Upper lobe of left lung (tissue), 6 donors: ENCODE measurements around the gene KCNT1. TPM values are rescaled to one million over a fixed set of nuclear protein-coding genes. Genes with fewer than 3 reads are reported as not detected.

ENCODE experiments used
- ATAC-seq, 2 donors: fragments of 200-7000 bp; cut with Tn5 transposase; one replicate each; pipeline ENCODE4 v1.9.1; 2022; ENCODE audit warnings: mild to moderate bottlenecking in 2 of 2, moderate library complexity in 2 of 2; ENCODE audit not compliant: low FRiP score in 2 of 2
- DNase-seq, 2 donors: peaks; one replicate each; pipeline ENCODE4 v3.0.0-alpha.2; 2019 to 2020
- H3K27ac ChIP-seq, 4 donors: fragments of 200-600 bp; sonication (generic); one replicate each; pipeline ENCODE4 v1.5.1; 2016 to 2019
- H3K27me3 ChIP-seq, 4 donors: fragments of 200-600 bp; sonication (generic); one replicate each; pipeline ENCODE4 v1.5.1; 2017 to 2019
- H3K36me3 ChIP-seq, 4 donors: fragments of 200-600 bp; sonication (generic); one replicate each; pipeline ENCODE4 v1.5.1; 2016 to 2019
- H3K4me1 ChIP-seq, 4 donors: fragments of 200-600 bp; sonication (generic); one replicate each; pipeline ENCODE4 v1.5.1; 2018 to 2019
- H3K4me3 ChIP-seq, 4 donors: fragments of 200-600 bp; sonication (generic); one replicate each; pipeline ENCODE4 v1.5.1; 2017 to 2019; ENCODE audit warnings: mild to moderate bottlenecking in 2 of 4, moderate library complexity in 1 of 4
- H3K9me3 ChIP-seq, 4 donors: fragments of 200-600 bp; sonication (generic); one replicate each; pipeline ENCODE4 v1.5.1; 2018 to 2019
- EP300 ChIP-seq, 4 donors: sonication (generic); formaldehyde crosslinking; IDR thresholded peaks; one replicate each; pipeline ENCODE4 v1.5.1; 2017; ENCODE audit warnings: antibody characterized with exemption in 4 of 4, control low read depth in 2 of 4
- POLR2A ChIP-seq, 4 donors: fragments of 450-650 bp; IDR thresholded peaks; one replicate each; pipeline ENCODE4 v1.5.1; 2016 to 2017; ENCODE audit warnings: antibody characterized with exemption in 4 of 4, mild to moderate bottlenecking in 2 of 4
- POLR2AphosphoS5 ChIP-seq, 2 donors: sonication (generic); formaldehyde crosslinking; IDR thresholded peaks; one replicate each; pipeline ENCODE4 v1.5.1; 2017; ENCODE audit warnings: antibody characterized with exemption in 2 of 2
- WGBS, 2 donors: methylation state at CpG; one replicate each; pipeline ENCODE4 v1.1.5; 2017 to 2018; 5-methylcytosine and 5-hydroxymethylcytosine counted together
- total RNA-seq, 6 donors: library from RNA; depleted of rRNA in 4 of 6; stranded (reverse); fragments of >200 nt in 4 of 6; gene quantifications; one replicate each; pipeline versions ENCODE4 v1.1.0 to v1.2.1, GENCODE V29; 2016 to 2021
- TF ChIP-seq, protein P1 (sequence below), 6 experiments: fragments of 450-650 bp in 4 of 6; fragments of 200-600 bp in 2 of 6; sonication (generic) in 2 of 6; IDR thresholded peaks; one replicate each; pipeline ENCODE4 v1.5.1; 2016 to 2019; ENCODE audit warnings: antibody characterized with exemption in 6 of 6
- donor health status: DM: no; HTN: no; CAD: no; lungs with moderate emphysema.
- donor health status: DM: no; HTN: yes; CAD: no; lungs with severe emphysema.

Gene KCNT1
- total RNA-seq, 6 donors from 2014 or later = 0.11 to 1.0 (median 0.31) TPM; not detected in 2

- no peaks in the 10 kb centered on the region for H3K27me3 ChIP-seq
- H3K9me3 ChIP-seq = no peaks in the 10 kb centered on the region
- ATAC-seq = no peak
- H3K36me3 ChIP-seq = no peaks in the 10 kb centered on the region
- no peaks in the 10 kb centered on the region for H3K4me1 ChIP-seq
- no peak for TF ChIP-seq EP300 (IDR thresholded peaks at IDR 0.05)
- no peak for TF ChIP-seq POLR2AphosphoS5 (IDR thresholded peaks at IDR 0.05)
- no peak for TF ChIP-seq POLR2A (IDR thresholded peaks at IDR 0.05)
- TF ChIP-seq, protein P1, sequence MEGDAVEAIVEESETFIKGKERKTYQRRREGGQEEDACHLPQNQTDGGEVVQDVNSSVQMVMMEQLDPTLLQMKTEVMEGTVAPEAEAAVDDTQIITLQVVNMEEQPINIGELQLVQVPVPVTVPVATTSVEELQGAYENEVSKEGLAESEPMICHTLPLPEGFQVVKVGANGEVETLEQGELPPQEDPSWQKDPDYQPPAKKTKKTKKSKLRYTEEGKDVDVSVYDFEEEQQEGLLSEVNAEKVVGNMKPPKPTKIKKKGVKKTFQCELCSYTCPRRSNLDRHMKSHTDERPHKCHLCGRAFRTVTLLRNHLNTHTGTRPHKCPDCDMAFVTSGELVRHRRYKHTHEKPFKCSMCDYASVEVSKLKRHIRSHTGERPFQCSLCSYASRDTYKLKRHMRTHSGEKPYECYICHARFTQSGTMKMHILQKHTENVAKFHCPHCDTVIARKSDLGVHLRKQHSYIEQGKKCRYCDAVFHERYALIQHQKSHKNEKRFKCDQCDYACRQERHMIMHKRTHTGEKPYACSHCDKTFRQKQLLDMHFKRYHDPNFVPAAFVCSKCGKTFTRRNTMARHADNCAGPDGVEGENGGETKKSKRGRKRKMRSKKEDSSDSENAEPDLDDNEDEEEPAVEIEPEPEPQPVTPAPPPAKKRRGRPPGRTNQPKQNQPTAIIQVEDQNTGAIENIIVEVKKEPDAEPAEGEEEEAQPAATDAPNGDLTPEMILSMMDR (IDR thresholded peaks at IDR 0.05) = no peak
- 72% methylated on average over 17 of the region's 17 CpGs; no CpG with 5 or more reads in 1 of the 2 donors for WGBS, 2 donors
- H3K27ac ChIP-seq = no peak overlapping the region
- H3K4me3 ChIP-seq = no peak overlapping the region
- DNase-seq = peak in 1 of 2 donors; percentile 63
Observed at GRCh38 chr9:135684691-135685090, 17.3 kb upstream of the KCNT1 start.

GRCh38 chr9:135687216-135687615 lies 14.8 kb upstream of the KCNT1 start:
- DNase-seq (peak in 1 of 2 donors; percentile 74), ATAC-seq (no peak)
- H3K36me3 ChIP-seq = no peaks in the 10 kb centered on the region
- no peak overlapping the region for H3K27ac ChIP-seq
- WGBS, 2 donors = 83 to 93% methylated on average over 5 to 12 of the region's 15 CpGs
- no peaks in the 10 kb centered on the region for H3K27me3 ChIP-seq
- H3K4me1 ChIP-seq = no peaks in the 10 kb centered on the region
- no peak overlapping the region for H3K4me3 ChIP-seq
- TF ChIP-seq, protein P1 (IDR thresholded peaks at IDR 0.05) = no peak
- TF ChIP-seq POLR2AphosphoS5 (IDR thresholded peaks at IDR 0.05) (no peak), EP300 (IDR thresholded peaks at IDR 0.05) (no peak), POLR2A (IDR thresholded peaks at IDR 0.05) (no peak)
- H3K9me3 ChIP-seq = no peaks in the 10 kb centered on the region

GRCh38 chr9:135689011-135689410 lies 13.0 kb upstream of the KCNT1 start:
- no peaks in the 10 kb centered on the region for H3K36me3 ChIP-seq
- DNase-seq (peak in 1 of 2 donors; percentile 49), ATAC-seq (no peak)
- no peaks in the 10 kb centered on the region for H3K9me3 ChIP-seq
- H3K27ac ChIP-seq = no peak overlapping the region
- TF ChIP-seq POLR2A (IDR thresholded peaks at IDR 0.05) = no peak
- TF ChIP-seq, protein P1 (IDR thresholded peaks at IDR 0.05) = no peak
- no peak for TF ChIP-seq POLR2AphosphoS5 (IDR thresholded peaks at IDR 0.05)
- TF ChIP-seq EP300 (IDR thresholded peaks at IDR 0.05) = no peak
- H3K27me3 ChIP-seq = no peaks in the 10 kb centered on the region
- no peak overlapping the region for H3K4me3 ChIP-seq
- H3K4me1 ChIP-seq = no peaks in the 10 kb centered on the region
- 70 to 77% methylated on average over 3 to 10 of the region's 10 CpGs for WGBS, 2 donors

DNA sequence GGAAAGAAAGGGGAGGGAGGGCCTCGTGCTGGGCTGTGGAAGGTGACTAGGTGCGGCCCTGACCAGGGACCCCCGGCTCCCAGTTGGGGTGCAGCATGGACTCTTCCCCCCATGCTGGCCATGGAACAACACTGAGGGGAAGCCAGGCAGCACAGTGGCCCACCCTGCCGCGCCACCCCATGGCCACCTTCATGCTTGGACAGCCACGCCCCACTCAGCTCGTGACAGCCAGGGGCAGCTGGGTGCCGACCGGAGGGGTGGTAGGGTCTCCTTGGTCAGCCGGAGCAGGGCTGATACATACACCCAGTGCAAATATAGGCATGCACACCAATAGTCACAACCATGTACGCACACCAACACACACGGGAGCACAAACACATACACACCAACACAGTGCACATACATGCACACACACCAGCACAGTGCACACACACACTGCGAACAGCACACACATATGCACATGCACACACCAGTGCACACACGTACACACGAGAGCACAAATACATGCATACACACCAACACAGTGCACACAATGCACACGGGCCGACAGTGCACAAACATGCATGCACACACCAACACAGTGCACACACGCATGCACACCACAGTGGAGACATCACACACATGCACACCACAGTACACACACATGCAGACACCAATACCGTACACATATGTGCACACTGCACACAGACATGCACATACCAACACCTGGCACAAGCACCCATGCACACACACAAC lies 11.0 kb upstream of the KCNT1 start:
- Histone ChIP-seq H3K27me3 (no peaks in the 10 kb centered on the region), H3K4me3 (no peak overlapping the region), H3K27ac (no peak overlapping the region), H3K36me3 (no peaks in the 10 kb centered on the region), H3K9me3 (no peaks in the 10 kb centered on the region), H3K4me1 (no peaks in the 10 kb centered on the region)
- TF ChIP-seq POLR2AphosphoS5 (IDR thresholded peaks at IDR 0.05) (no peak), POLR2A (IDR thresholded peaks at IDR 0.05) (no peak), EP300 (IDR thresholded peaks at IDR 0.05) (no peak)
- TF ChIP-seq, protein P1 (IDR thresholded peaks at IDR 0.05) = no peak
- WGBS, 2 donors = 80 to 95% methylated on average over 12 to 19 of the region's 19 CpGs
- ATAC-seq (no peak), DNase-seq (peak in 1 of 2 donors; percentile 70)

GRCh38 chr9:135692410-135692809 lies 9.6 kb upstream of the KCNT1 start:
- WGBS, 2 donors = 81% methylated on average over 11 of the region's 11 CpGs; no CpG with 5 or more reads in 1 of the 2 donors
- H3K27ac ChIP-seq = no peak overlapping the region
- H3K9me3 ChIP-seq = no peaks in the 10 kb centered on the region
- no peaks in the 10 kb centered on the region for H3K36me3 ChIP-seq
- no peaks in the 10 kb centered on the region for H3K27me3 ChIP-seq
- no peak overlapping the region for H3K4me3 ChIP-seq
- TF ChIP-seq, protein P1 (IDR thresholded peaks at IDR 0.05) = no peak
- H3K4me1 ChIP-seq = no peaks in the 10 kb centered on the region
- no peak for ATAC-seq
- peak in 1 of 2 donors; percentile 60 for DNase-seq
